Esophagus squamous epithelium (tissue), 4 donors: ENCODE measurements around the gene VASH2.

Experiments used
- POLR2A ChIP-seq, 4 donors: fragments of 450-650 bp; IDR thresholded peaks; one replicate each; pipeline ENCODE4 v1.6.1; 2017; ENCODE audit warnings: antibody characterized with exemption in 4 of 4, mild to moderate bottlenecking in 4 of 4, moderate library complexity in 3 of 4
- TF ChIP-seq, protein P1 (sequence below), 6 experiments: fragments of 450-650 bp in 4 of 6; fragments of 200-600 bp in 2 of 6; sonication (generic) in 2 of 6; IDR thresholded peaks; one replicate each; pipeline ENCODE4 v1.5.1; 2016 to 2019; ENCODE audit warnings: antibody characterized with exemption in 6 of 6, mild to moderate bottlenecking in 4 of 6, moderate library complexity in 4 of 6

DNA sequence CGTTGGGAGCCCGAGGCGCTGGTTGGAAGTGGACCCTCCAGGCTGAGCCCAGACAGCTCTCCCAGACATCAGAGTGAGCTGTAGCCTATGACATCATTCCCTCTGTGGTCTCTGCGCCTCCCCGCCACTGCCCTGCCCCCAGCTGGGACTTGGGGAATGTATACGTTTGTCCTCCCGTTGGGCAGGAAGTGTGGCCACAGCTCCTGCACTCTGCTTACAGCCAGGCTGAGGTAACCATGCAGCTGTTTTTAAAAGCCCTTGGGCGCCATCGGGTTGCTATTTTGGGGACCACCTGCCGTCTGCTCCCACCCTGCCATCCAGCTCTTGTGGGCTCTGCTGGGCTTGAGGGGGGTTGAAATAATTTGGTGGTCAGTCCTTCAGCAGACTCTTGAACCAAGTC lies 7.8 kb downstream of the VASH2 start:
- TF ChIP-seq, protein P1, sequence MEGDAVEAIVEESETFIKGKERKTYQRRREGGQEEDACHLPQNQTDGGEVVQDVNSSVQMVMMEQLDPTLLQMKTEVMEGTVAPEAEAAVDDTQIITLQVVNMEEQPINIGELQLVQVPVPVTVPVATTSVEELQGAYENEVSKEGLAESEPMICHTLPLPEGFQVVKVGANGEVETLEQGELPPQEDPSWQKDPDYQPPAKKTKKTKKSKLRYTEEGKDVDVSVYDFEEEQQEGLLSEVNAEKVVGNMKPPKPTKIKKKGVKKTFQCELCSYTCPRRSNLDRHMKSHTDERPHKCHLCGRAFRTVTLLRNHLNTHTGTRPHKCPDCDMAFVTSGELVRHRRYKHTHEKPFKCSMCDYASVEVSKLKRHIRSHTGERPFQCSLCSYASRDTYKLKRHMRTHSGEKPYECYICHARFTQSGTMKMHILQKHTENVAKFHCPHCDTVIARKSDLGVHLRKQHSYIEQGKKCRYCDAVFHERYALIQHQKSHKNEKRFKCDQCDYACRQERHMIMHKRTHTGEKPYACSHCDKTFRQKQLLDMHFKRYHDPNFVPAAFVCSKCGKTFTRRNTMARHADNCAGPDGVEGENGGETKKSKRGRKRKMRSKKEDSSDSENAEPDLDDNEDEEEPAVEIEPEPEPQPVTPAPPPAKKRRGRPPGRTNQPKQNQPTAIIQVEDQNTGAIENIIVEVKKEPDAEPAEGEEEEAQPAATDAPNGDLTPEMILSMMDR (IDR thresholded peaks at IDR 0.05) = no peak
- no peak for TF ChIP-seq POLR2A (IDR thresholded peaks at IDR 0.05)
